Measurements from ENCODE around the gene SPATS2L. TPM values are rescaled to one million over a fixed set of nuclear protein-coding genes. Genes with fewer than 3 reads are reported as not detected.

The SPATS2L gene
- total and polyA plus RNA-seq, 8 donors = 36.8 to 245 (median 80.7) TPM

GRCh38 chr2:200494048-200494447 is 187.6 kb downstream of the SPATS2L start:
- Histone ChIP-seq H3K4me1 (no peaks in the 10 kb centered on the region), H3K9me3 (no peaks in the 10 kb centered on the region), H3K36me3 (peaks cover 36 to 100% (median 96%) of the 10 kb centered on the region in 4 donors), H3K4me3 (no peak overlapping the region), H3K27ac (no peak overlapping the region), H3K27me3 (no peaks in the 10 kb centered on the region)
- 91 to 96% (median 94%) methylated on average over 2 of the region's 2 CpGs for WGBS, 5 donors
- no peak for DNase-seq
- TF ChIP-seq POLR2AphosphoS5 (IDR thresholded peaks at IDR 0.05) = no peak
- no peak for TF ChIP-seq POLR2A (IDR thresholded peaks at IDR 0.05)
- TF ChIP-seq CTCF (IDR thresholded peaks at IDR 0.05) = no peak
- TF ChIP-seq EP300 (IDR thresholded peaks at IDR 0.05) = no peak
- intact Hi-C loops (cut with DNase I; ENCODE audit: low total_unique reads) = no loop called here

GRCh38 chr2:200496696-200497095 is 190.2 kb downstream of the SPATS2L start:
- intact Hi-C loops (cut with DNase I; ENCODE audit: low total_unique reads) = no loop called here
- no peak overlapping the region for H3K27ac ChIP-seq
- no peaks in the 10 kb centered on the region for H3K4me1 ChIP-seq
- no peak for TF ChIP-seq POLR2AphosphoS5 (IDR thresholded peaks at IDR 0.05)
- no peak for TF ChIP-seq POLR2A (IDR thresholded peaks at IDR 0.05)
- no peak for TF ChIP-seq CTCF (IDR thresholded peaks at IDR 0.05)
- no peak for TF ChIP-seq EP300 (IDR thresholded peaks at IDR 0.05)
- DNase-seq = no peak
- H3K4me3 ChIP-seq = no peak overlapping the region
- H3K9me3 ChIP-seq = no peaks in the 10 kb centered on the region
- H3K27me3 ChIP-seq = no peaks in the 10 kb centered on the region
- H3K36me3 ChIP-seq = peaks cover 24 to 75% (median 72%) of the 10 kb centered on the region in 4 donors
- 89 to 100% (median 95%) methylated on average over 1 of the region's 1 CpG for WGBS, 5 donors

- intact Hi-C loops (cut with DNase I; ENCODE audit: low total_unique reads) = no loop called here
- Histone ChIP-seq H3K27ac (no peak overlapping the region), H3K4me1 (no peaks in the 10 kb centered on the region), H3K9me3 (no peaks in the 10 kb centered on the region), H3K36me3 (peaks cover 20 to 70% (median 70%) of the 10 kb centered on the region in 4 donors), H3K4me3 (no peak overlapping the region), H3K27me3 (no peaks in the 10 kb centered on the region)
- no peak for DNase-seq
- 88 to 94% (median 91%) methylated on average over 2 of the region's 2 CpGs for WGBS, 5 donors
- TF ChIP-seq CTCF (IDR thresholded peaks at IDR 0.05) (no peak), POLR2A (IDR thresholded peaks at IDR 0.05) (no peak), POLR2AphosphoS5 (IDR thresholded peaks at IDR 0.05) (no peak)
Measured at GRCh38 chr2:200498402-200499162, 192.1 kb downstream of the SPATS2L start.

GRCh38 chr2:200502196-200502595 is 195.7 kb downstream of the SPATS2L start:
- 96 to 98% (median 97%) methylated on average over 5 of the region's 5 CpGs for WGBS, 5 donors
- TF ChIP-seq POLR2A (IDR thresholded peaks at IDR 0.05) (no peak), EP300 (IDR thresholded peaks at IDR 0.05) (no peak), POLR2AphosphoS5 (IDR thresholded peaks at IDR 0.05) (no peak), CTCF (IDR thresholded peaks at IDR 0.05) (no peak)
- DNase-seq = no peak

More at GRCh38 chr2:200502196-200502595, 195.7 kb downstream of the SPATS2L start:
- Histone ChIP-seq H3K27me3 (no peaks in the 10 kb centered on the region), H3K27ac (no peak overlapping the region), H3K4me3 (no peak overlapping the region), H3K36me3 (peaks cover 0 to 52% (median 50%) of the 10 kb centered on the region in 4 donors), H3K9me3 (no peaks in the 10 kb centered on the region), H3K4me1 (no peaks in the 10 kb centered on the region)
- intact Hi-C loops (cut with DNase I; ENCODE audit: low total_unique reads) = no loop called here
